ENCODE results near the gene TMPRSS11B. TPM values are rescaled to one million over a fixed set of nuclear protein-coding genes. Genes with fewer than 3 reads are reported as not detected.

Gene TMPRSS11B
- total RNA-seq, 1 donor from 2014 or later = not detected

GRCh38 chr4:68256284-68256683, 10.8 kb upstream of the TMPRSS11B start:
- Mint-ChIP-seq H3K4me3 (ENCODE audit: low read depth) (no peak overlapping the region), H3K9me3 (ENCODE audit: low read depth) (no peaks in the 10 kb centered on the region), H3K36me3 (ENCODE audit: insufficient read depth) (no peaks in the 10 kb centered on the region), H3K27me3 (no peaks in the 10 kb centered on the region), H3K27ac (no peak overlapping the region), H3K4me1 (ENCODE audit: low read depth) (no peaks in the 10 kb centered on the region)
- DNase-seq (ENCODE audit: low spot score, unreplicated experiment) = no peak
- no peak for TF ChIP-seq CTCF (IDR thresholded peaks at IDR 0.05; ENCODE audit: unreplicated experiment)

- Mint-ChIP-seq H3K4me1 (ENCODE audit: low read depth) (no peaks in the 10 kb centered on the region), H3K9me3 (ENCODE audit: low read depth) (no peaks in the 10 kb centered on the region), H3K27ac (no peak overlapping the region), H3K4me3 (ENCODE audit: low read depth) (no peak overlapping the region), H3K27me3 (no peaks in the 10 kb centered on the region), H3K36me3 (ENCODE audit: insufficient read depth) (no peaks in the 10 kb centered on the region)
- no peak for DNase-seq (ENCODE audit: low spot score, unreplicated experiment)
- TF ChIP-seq CTCF (IDR thresholded peaks at IDR 0.05; ENCODE audit: unreplicated experiment) = no peak
Measured at GRCh38 chr4:68250151-68250930, 4.8 kb upstream of the TMPRSS11B start.

- Mint-ChIP-seq H3K4me1 (ENCODE audit: low read depth) (no peaks in the 10 kb centered on the region), H3K27ac (no peak overlapping the region), H3K4me3 (ENCODE audit: low read depth) (no peak overlapping the region), H3K27me3 (no peaks in the 10 kb centered on the region), H3K36me3 (ENCODE audit: insufficient read depth) (no peaks in the 10 kb centered on the region), H3K9me3 (ENCODE audit: low read depth) (no peaks in the 10 kb centered on the region)
- no peak for DNase-seq (ENCODE audit: low spot score, unreplicated experiment)
- no peak for TF ChIP-seq CTCF (IDR thresholded peaks at IDR 0.05; ENCODE audit: unreplicated experiment)
Measured at GRCh38 chr4:68249434-68249833, 3.9 kb upstream of the TMPRSS11B start.

- H3K27me3 Mint-ChIP-seq = no peaks in the 10 kb centered on the region
- no peak for TF ChIP-seq CTCF (IDR thresholded peaks at IDR 0.05; ENCODE audit: unreplicated experiment)
- no peak overlapping the region for H3K27ac Mint-ChIP-seq
- H3K4me1 Mint-ChIP-seq (ENCODE audit: low read depth) = no peaks in the 10 kb centered on the region
- H3K4me3 Mint-ChIP-seq (ENCODE audit: low read depth) = no peak overlapping the region
- H3K9me3 Mint-ChIP-seq (ENCODE audit: low read depth) = no peaks in the 10 kb centered on the region
- no peak for DNase-seq (ENCODE audit: low spot score, unreplicated experiment)
- H3K36me3 Mint-ChIP-seq (ENCODE audit: insufficient read depth) = no peaks in the 10 kb centered on the region
Measured at GRCh38 chr4:68240620-68241019, 4.9 kb downstream of the TMPRSS11B start.

- H3K27ac Mint-ChIP-seq = no peak overlapping the region
- no peak for TF ChIP-seq CTCF (IDR thresholded peaks at IDR 0.05; ENCODE audit: unreplicated experiment)
- H3K27me3 Mint-ChIP-seq = no peaks in the 10 kb centered on the region
- peaks cover 3% of the 10 kb centered on the region for H3K9me3 Mint-ChIP-seq (ENCODE audit: low read depth)
- H3K4me3 Mint-ChIP-seq (ENCODE audit: low read depth) = no peak overlapping the region
- H3K36me3 Mint-ChIP-seq (ENCODE audit: insufficient read depth) = no peaks in the 10 kb centered on the region
- H3K4me1 Mint-ChIP-seq (ENCODE audit: low read depth) = no peaks in the 10 kb centered on the region
- no peak for DNase-seq (ENCODE audit: low spot score, unreplicated experiment)
Measured at GRCh38 chr4:68228568-68228967, 16.9 kb downstream of the TMPRSS11B start.

Data from progenitor cell of endocrine pancreas (in vitro differentiated cells).